Measurements from ENCODE around the gene TTC21A.

GRCh38 chr3:39103324-39103693, 4.2 kb upstream of the TTC21A start:
- TF ChIP-seq ZFP30 (CRISPR knock-in tag; IDR thresholded peaks at IDR 0.05) (no peak), CREB5 (CRISPR knock-in tag; IDR thresholded peaks at IDR 0.05; ENCODE audit: low read depth) (no peak), PATZ1 (CRISPR knock-in tag; IDR thresholded peaks at IDR 0.05; ENCODE audit: borderline replicate concordance) (no peak), TCF4 (CRISPR knock-in tag; IDR thresholded peaks at IDR 0.05; ENCODE audit: borderline replicate concordance) (no peak)

All from SK-N-SH treated with all-trans-retinoic acid at 6 μM for 48 hours (cell line).